Endothelial cell of umbilical vein (primary cell): Measurements from ENCODE around the gene FAM53A. TPM values are rescaled to one million over a fixed set of nuclear protein-coding genes. Genes with fewer than 3 reads are reported as not detected.

Experiments
- BruUV-seq: library from RNA; stranded (reverse); fragments of 400-500 nt; replicated peaks from 2 replicates; lab custom pipeline; 2021; lab: Mats Ljungman, UMichigan
- CTCF ChIA-PET: fragments of 300-600, 350-600 bp; sonication (Branson Sonifier 250); formaldehyde crosslinking; loops from one replicate; lab custom pipeline; 2021; ENCODE audit warnings: antibody characterized with exemption, inconsistent platforms; lab: Charles Lee
- POLR2A ChIA-PET: fragments of 300-600, 350-600 bp; sonication (Branson Sonifier 250); formaldehyde crosslinking; loops from one replicate; lab custom pipeline; 2021; ENCODE audit warnings: antibody characterized with exemption, inconsistent platforms; lab: Charles Lee
- DNase-seq: peaks from one replicate; pipeline ENCODE4 v3.0.0-alpha.2; 2011; ENCODE audit warnings: low read depth, low spot score
- FAIRE-seq: peaks from 2 replicates; lab custom pipeline; 2011; peaks lifted over from hg19 to GRCh38; lab: Jason Lieb, UNC
- H2AFZ ChIP-seq: 2 replicates; pipeline ENCODE4 v1.6.0; 2012; ENCODE audit warnings: low read depth, low read length, control low read depth, inconsistent platforms
- H3K27ac ChIP-seq: 2 replicates; pipeline ENCODE4 v1.5.1; 2011; ENCODE audit warnings: low read depth, mild to moderate bottlenecking, control low read depth, low read length, moderate library complexity; ENCODE audit not compliant: insufficient read depth
- H3K27me3 ChIP-seq, 2 experiments: 2 replicates each; pipeline versions ENCODE4 v1.6.0 to v1.6.1; 2011; ENCODE audit warnings: low read length in 2 of 2, mixed read lengths in 1 of 2; ENCODE audit not compliant: control insufficient read depth in 2 of 2, insufficient read depth in 2 of 2
- H3K36me3 ChIP-seq, 2 experiments: 2 replicates in 1 of 2; 3 replicates in 1 of 2; pipeline ENCODE4 v1.5.1; 2011; ENCODE audit warnings: low read length in 2 of 2, mild to moderate bottlenecking in 1 of 2, moderate library complexity in 1 of 2; ENCODE audit not compliant: control insufficient read depth in 2 of 2, insufficient read depth in 2 of 2; ENCODE audit errors: extremely low read depth in 1 of 2
- H3K4me1 ChIP-seq: 3 replicates; pipeline ENCODE4 v1.5.1; 2011; ENCODE audit warnings: mild to moderate bottlenecking, low read length; ENCODE audit not compliant: control insufficient read depth, insufficient read depth; ENCODE audit errors: extremely low read depth
- H3K4me2 ChIP-seq: 2 replicates; pipeline ENCODE4 v1.6.1; 2011; ENCODE audit warnings: low read length, control low read depth, mixed read lengths; ENCODE audit not compliant: insufficient read depth
- H3K4me3 ChIP-seq, 3 experiments: fragments of 200-600 bp in 1 of 3; sonication (generic), shearing (Covaris generic) in 1 of 3; replicated peaks in 1 of 3; 2 replicates each; pipeline ENCODE4 v1.5.1; 2011 to 2016; ENCODE audit warnings: control low read depth in 3 of 3, low read length in 3 of 3, mild to moderate bottlenecking in 2 of 3, inconsistent platforms in 1 of 3, low read depth in 1 of 3, moderate library complexity in 1 of 3; ENCODE audit not compliant: insufficient read depth in 1 of 3
- H3K79me2 ChIP-seq: 2 replicates; pipeline ENCODE4 v1.6.0; 2012; ENCODE audit warnings: low read length, inconsistent platforms; ENCODE audit not compliant: control insufficient read depth, insufficient read depth
- H3K9ac ChIP-seq: replicated peaks from 2 replicates; pipeline ENCODE3; 2011; ENCODE audit warnings: low read length, control low read depth; ENCODE audit not compliant: insufficient read depth; ENCODE audit errors: extremely low read depth
- H3K9me1 ChIP-seq: replicated peaks from 3 replicates; pipeline ENCODE4 v1.6.0; 2011; ENCODE audit warnings: mild to moderate bottlenecking, low read length; ENCODE audit not compliant: control insufficient read depth, insufficient read depth; ENCODE audit errors: extremely low read depth
- H3K9me3 ChIP-seq: replicated peaks from 2 replicates; pipeline ENCODE4 v1.5.1; 2012; ENCODE audit warnings: low read length, inconsistent platforms; ENCODE audit not compliant: control insufficient read depth, insufficient read depth
- H4K20me1 ChIP-seq: replicated peaks from 2 replicates; pipeline ENCODE3; 2011; ENCODE audit warnings: mild to moderate bottlenecking, low read length; ENCODE audit not compliant: control insufficient read depth, insufficient read depth; ENCODE audit errors: extremely low read depth
- CTCF ChIP-seq, 2 donors: IDR thresholded peaks; 1 replicate in 1 of 2; 2 replicates in 1 of 2; pipeline ENCODE4 v1.5.1; 2011; ENCODE audit warnings: low read length in 2 of 2, mild to moderate bottlenecking in 2 of 2, moderate library complexity in 2 of 2, control low read depth in 1 of 2, inconsistent platforms in 1 of 2, low read depth in 1 of 2; ENCODE audit not compliant: insufficient read depth in 1 of 2; ENCODE audit errors: extremely low read depth in 1 of 2
- EZH2 ChIP-seq: IDR thresholded peaks from 2 replicates; pipeline ENCODE4 v1.6.1; 2012; ENCODE audit warnings: borderline replicate concordance, low read depth, mild to moderate bottlenecking, moderate library complexity, low read length, inconsistent platforms; ENCODE audit not compliant: severe bottlenecking
- FOS ChIP-seq: IDR thresholded peaks from 2 replicates; pipeline ENCODE4 v1.6.1; 2011; ENCODE audit warnings: mild to moderate bottlenecking, low read length, moderate library complexity, borderline replicate concordance; ENCODE audit not compliant: insufficient read depth
- GATA2 ChIP-seq: IDR thresholded peaks from 2 replicates; pipeline ENCODE4 v1.7.0; 2011; ENCODE audit warnings: low read depth, mild to moderate bottlenecking, moderate library complexity, mixed read lengths, low read length; ENCODE audit not compliant: insufficient read length, insufficient read depth
- JUN ChIP-seq: IDR thresholded peaks from 2 replicates; pipeline ENCODE4 v1.6.1; 2011; ENCODE audit warnings: borderline replicate concordance, low read depth; ENCODE audit not compliant: insufficient read length, insufficient read depth
- MAX ChIP-seq: IDR thresholded peaks from 2 replicates; pipeline ENCODE4 v1.6.1; 2011; ENCODE audit not compliant: insufficient read depth, insufficient read length
- MYC ChIP-seq: IDR thresholded peaks from one replicate; pipeline ENCODE4 v1.6.1; 2011; ENCODE audit warnings: mild to moderate bottlenecking, low read depth, low read length
- POLR2A ChIP-seq: IDR thresholded peaks from 2 replicates; pipeline ENCODE4 v1.6.1; 2012; ENCODE audit warnings: low read depth, mild to moderate bottlenecking, control low read depth, low read length
- POLR2AphosphoS5 ChIP-seq: IDR thresholded peaks from 2 replicates; pipeline ENCODE4 v1.6.1; 2012; ENCODE audit warnings: low read depth, mild to moderate bottlenecking, control low read depth, low read length, moderate library complexity; ENCODE audit not compliant: insufficient read depth
- dilution Hi-C: fragments of 300-500 bp; cut with MboI; formaldehyde crosslinking; loops from one replicate; pipeline ENCODE4 v1.15.0; 2019; ENCODE audit warnings: low sequenced_read_pairs; ENCODE audit not compliant: extremely low pct_ligation_motif_present
- intact Hi-C: fragments of 100-400 bp; cut with micrococcal nuclease; formaldehyde crosslinking; loops from one replicate; pipeline ENCODE4 v1.10.0; 2022
- polyA plus RNA-seq, 4 experiments: library from polyadenylated mRNA; depleted of rRNA in 3 of 4; stranded (reverse) in 3 of 4; unstranded in 1 of 4; fragments of >200 nt; gene quantifications; 2 replicates each; pipeline versions ENCODE4 v1.2.1 to v1.2.3, GENCODE V29; 2011 to 2012; ENCODE audit warnings: missing spikeins in 1 of 4
- total RNA-seq: library from RNA; stranded (reverse); gene quantifications from 2 replicates; pipeline ENCODE4 v1.2.3, GENCODE V29; 2021

The FAM53A gene
- total and polyA plus RNA-seq, 2 donors (not counting 3 experiments of a cell fraction or from before 2014, with no cell fraction given), result 1.3 to 1.7 TPM

DNA sequence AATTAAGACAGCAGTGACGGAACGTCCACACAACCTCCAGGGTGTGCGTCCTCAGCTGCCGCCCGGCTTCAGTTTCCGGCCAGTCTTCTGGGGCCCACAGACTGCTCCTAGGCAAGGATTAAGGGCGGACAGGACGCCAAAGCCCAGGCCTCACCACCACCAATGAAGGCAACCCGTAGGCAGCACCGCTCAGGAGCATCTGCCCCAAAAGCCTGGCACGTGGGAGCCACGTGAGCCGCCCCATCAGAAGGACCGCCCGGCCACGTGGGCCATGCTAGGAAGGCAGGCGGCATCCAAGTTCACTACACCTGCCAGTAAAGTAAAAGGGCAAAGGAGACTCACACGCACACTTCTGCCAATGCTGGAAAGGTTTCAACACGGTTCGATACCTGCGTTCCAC, 14.3 kb downstream of the FAM53A start:
- Histone ChIP-seq H3K9me3 (no peaks in the 10 kb centered on the region), H2AFZ (no peak overlapping the region), H3K27me3 (no peaks in the 10 kb centered on the region), H3K4me1 (no peaks in the 10 kb centered on the region), H3K9ac (no peak overlapping the region), H3K79me2 (no peaks in the 10 kb centered on the region), H3K4me2 (no peak overlapping the region), H3K9me1 (no peaks in the 10 kb centered on the region), H3K36me3 (no peaks in the 10 kb centered on the region), H4K20me1 (no peaks in the 10 kb centered on the region), H3K27ac (no peak overlapping the region), H3K4me3 (no peak overlapping the region)
- BruUV-seq, result no TSS peak
- intact Hi-C loops (no loop called here), dilution Hi-C loops (no loop called here)
- TF ChIP-seq JUN (no peak), EZH2 (no peak), GATA2 (no peak), POLR2A (no peak), MYC (no peak)
- DNase-seq, result no peak
- FAIRE-seq, result no peak
- CTCF ChIA-PET, result no interaction called here
- POLR2A ChIA-PET, result no interaction called here

DNA sequence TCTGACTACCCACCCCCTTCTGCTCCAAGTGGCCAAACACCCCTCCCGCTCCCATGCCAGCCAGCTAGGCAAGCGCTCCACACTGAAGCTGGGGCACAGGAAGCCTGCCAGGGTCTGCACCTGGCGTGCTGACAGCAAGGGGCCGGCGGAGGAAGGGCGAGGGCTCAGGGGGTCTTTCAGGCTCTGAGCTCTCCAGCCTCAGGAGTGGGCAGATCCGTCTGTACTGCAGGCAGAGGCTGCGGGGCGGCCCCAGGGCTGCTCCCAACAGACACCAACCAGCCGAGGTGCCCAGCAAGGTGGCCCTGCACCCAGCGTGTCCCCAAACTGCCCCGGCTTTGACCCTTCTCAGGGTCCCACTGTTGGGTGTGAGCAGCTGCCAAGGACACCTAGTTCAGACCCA, 14.8 kb downstream of the FAM53A start:
- H4K20me1 ChIP-seq, result no peaks in the 10 kb centered on the region
- no peak overlapping the region for H3K9ac ChIP-seq
- H3K4me1 ChIP-seq, result no peaks in the 10 kb centered on the region
- H2AFZ ChIP-seq, result no peak overlapping the region
- no peaks in the 10 kb centered on the region for H3K9me3 ChIP-seq
- FAIRE-seq, result no peak
- ChIA-PET CTCF (no interaction called here), POLR2A (no interaction called here)
- no peaks in the 10 kb centered on the region for H3K27me3 ChIP-seq
- TF ChIP-seq GATA2 (no peak), POLR2AphosphoS5 (no peak), MAX (no peak), EZH2 (no peak), FOS (no peak), POLR2A (no peak), CTCF (IDR thresholded peaks at IDR 0.05; ENCODE audit: extremely low read depth in 1 of 2, insufficient read depth in 1 of 2, low read depth in 1 of 2, low read length in 2 of 2) (no peak), JUN (no peak), MYC (no peak)
- H3K4me3 ChIP-seq, result no peak overlapping the region
- no peaks in the 10 kb centered on the region for H3K36me3 ChIP-seq
- DNase-seq, result no peak
- dilution Hi-C loops (no loop called here), intact Hi-C loops (no loop called here)
- no peaks in the 10 kb centered on the region for H3K79me2 ChIP-seq
- H3K4me2 ChIP-seq, result no peak overlapping the region
- no peaks in the 10 kb centered on the region for H3K9me1 ChIP-seq
- H3K27ac ChIP-seq, result no peak overlapping the region
- no TSS peak for BruUV-seq
